ENCODE results near the gene RPP40. TPM values are rescaled to one million over a fixed set of nuclear protein-coding genes. Genes with fewer than 3 reads are reported as not detected.
A peak's percentile ranks its signal among the peaks of the same experiment; 100 is the strongest.

RPP40 gene
- polyA plus RNA-seq, 3 donors, result 1.7 to 11.1 (median 7.4) TPM

DNA sequence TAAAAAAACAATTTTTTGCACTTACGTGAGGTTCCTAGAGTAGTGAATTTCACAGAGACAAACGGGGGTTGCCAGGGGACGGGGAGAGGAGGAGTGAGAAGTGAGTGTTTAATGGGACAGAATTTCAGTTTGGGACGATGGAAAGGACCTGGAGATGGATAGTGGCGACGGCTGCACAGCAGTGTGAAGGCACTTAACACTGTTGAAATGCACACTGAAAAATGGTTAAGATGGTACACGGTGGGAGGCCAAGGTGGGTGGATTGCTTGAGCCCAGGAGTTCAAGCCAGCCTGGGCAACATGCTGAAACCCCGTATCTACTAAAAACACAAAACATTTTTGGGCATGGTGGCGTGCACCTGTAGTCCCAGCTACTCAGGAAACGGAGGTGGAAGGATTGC lies 31.4 kb downstream of the RPP40 start:
- H3K4me1 ChIP-seq (ENCODE audit: control insufficient read depth in 1 of 2, insufficient read depth in 2 of 2, low read length in 2 of 2), result no peaks in the 10 kb centered on the region
- 96% methylated on average over 7 of the region's 10 CpGs for WGBS (ENCODE audit: insufficient coverage)
- no peak overlapping the region for H3K27ac ChIP-seq (ENCODE audit: low read depth in 1 of 2, low read length in 2 of 2)
- H3K4me1 Mint-ChIP-seq, result no peaks in the 10 kb centered on the region
- no peak overlapping the region for H3K9ac ChIP-seq (ENCODE audit: insufficient read depth, low read length, poor library complexity, severe bottlenecking)
- TF ChIP-seq, protein P1, sequence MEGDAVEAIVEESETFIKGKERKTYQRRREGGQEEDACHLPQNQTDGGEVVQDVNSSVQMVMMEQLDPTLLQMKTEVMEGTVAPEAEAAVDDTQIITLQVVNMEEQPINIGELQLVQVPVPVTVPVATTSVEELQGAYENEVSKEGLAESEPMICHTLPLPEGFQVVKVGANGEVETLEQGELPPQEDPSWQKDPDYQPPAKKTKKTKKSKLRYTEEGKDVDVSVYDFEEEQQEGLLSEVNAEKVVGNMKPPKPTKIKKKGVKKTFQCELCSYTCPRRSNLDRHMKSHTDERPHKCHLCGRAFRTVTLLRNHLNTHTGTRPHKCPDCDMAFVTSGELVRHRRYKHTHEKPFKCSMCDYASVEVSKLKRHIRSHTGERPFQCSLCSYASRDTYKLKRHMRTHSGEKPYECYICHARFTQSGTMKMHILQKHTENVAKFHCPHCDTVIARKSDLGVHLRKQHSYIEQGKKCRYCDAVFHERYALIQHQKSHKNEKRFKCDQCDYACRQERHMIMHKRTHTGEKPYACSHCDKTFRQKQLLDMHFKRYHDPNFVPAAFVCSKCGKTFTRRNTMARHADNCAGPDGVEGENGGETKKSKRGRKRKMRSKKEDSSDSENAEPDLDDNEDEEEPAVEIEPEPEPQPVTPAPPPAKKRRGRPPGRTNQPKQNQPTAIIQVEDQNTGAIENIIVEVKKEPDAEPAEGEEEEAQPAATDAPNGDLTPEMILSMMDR (IDR thresholded peaks at IDR 0.05), result no peak
- H3K27me3 ChIP-seq (ENCODE audit: control insufficient read depth in 2 of 2, insufficient read depth in 2 of 2, low read length in 2 of 2), result no peaks in the 10 kb centered on the region
- H3K9me3 Mint-ChIP-seq, result peaks cover 0 to 8% (median 3%) of the 10 kb centered on the region in 7 donors
- no peak overlapping the region for H3K4me3 ChIP-seq (replicated peaks in 1 of 3; ENCODE audit: low read depth in 2 of 3, low read length in 3 of 3)
- H3K9me3 ChIP-seq (replicated peaks in 1 of 2; ENCODE audit: control insufficient read depth in 1 of 2, insufficient read depth in 1 of 2, low read length in 2 of 2), result no peaks in the 10 kb centered on the region
- no peaks in the 10 kb centered on the region for H4K20me1 ChIP-seq (ENCODE audit: insufficient read depth, low read length)
- H3K36me3 Mint-ChIP-seq, result no peaks in the 10 kb centered on the region
- no peaks in the 10 kb centered on the region for H3K36me3 ChIP-seq (replicated peaks in 1 of 2; ENCODE audit: control insufficient read depth in 1 of 2, insufficient read depth in 2 of 2, low read length in 2 of 2)
- no peak overlapping the region for H2AFZ ChIP-seq (ENCODE audit: insufficient read depth, low read depth, low read length, poor library complexity, severe bottlenecking)
- H3K27me3 Mint-ChIP-seq (ENCODE audit: low read depth in 3 of 3), result peaks cover 0 to 5% (median 2%) of the 10 kb centered on the region in 3 donors
- H3K27ac Mint-ChIP-seq, result no peak overlapping the region
- no peaks in the 10 kb centered on the region for H3K79me2 ChIP-seq (ENCODE audit: insufficient read depth, low read length)
- intact Hi-C loops (cut with micrococcal nuclease), result no loop called here
- H3K4me3 Mint-ChIP-seq, result no peak overlapping the region
- DNase-seq, result no peak
- no peak overlapping the region for H3K4me2 ChIP-seq (replicated peaks; ENCODE audit: extremely low read depth, low read length, poor library complexity, severe bottlenecking)

DNA sequence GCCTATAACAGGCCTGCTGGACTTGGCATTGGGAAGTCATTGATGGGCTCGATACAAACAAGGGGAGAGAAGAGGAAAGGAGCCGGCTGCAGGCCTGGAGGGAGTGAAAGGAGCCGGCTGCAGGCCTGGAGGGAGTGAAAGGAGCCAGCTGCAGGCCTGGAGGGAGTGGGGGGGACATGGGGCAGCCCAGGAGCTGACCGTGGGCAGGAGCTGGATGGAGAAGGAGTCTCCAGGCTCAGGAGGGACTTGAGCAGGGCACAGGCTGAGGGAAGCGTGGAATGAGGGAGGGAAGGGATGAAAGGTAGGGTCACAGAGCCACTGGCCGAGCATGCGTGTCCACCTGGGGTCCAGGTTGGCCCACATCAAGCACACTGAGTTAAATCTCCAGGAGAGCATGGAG lies 32.0 kb downstream of the RPP40 start:
- Histone ChIP-seq H3K9ac (ENCODE audit: insufficient read depth, low read length, poor library complexity, severe bottlenecking) (no peak overlapping the region), H4K20me1 (ENCODE audit: insufficient read depth, low read length) (no peaks in the 10 kb centered on the region), H3K9me3 (replicated peaks in 1 of 2; ENCODE audit: control insufficient read depth in 1 of 2, insufficient read depth in 1 of 2, low read length in 2 of 2) (no peaks in the 10 kb centered on the region), H3K27me3 (ENCODE audit: control insufficient read depth in 2 of 2, insufficient read depth in 2 of 2, low read length in 2 of 2) (no peaks in the 10 kb centered on the region), H3K4me2 (replicated peaks; ENCODE audit: extremely low read depth, low read length, poor library complexity, severe bottlenecking) (no peak overlapping the region), H3K27ac (ENCODE audit: low read depth in 1 of 2, low read length in 2 of 2) (no peak overlapping the region), H2AFZ (ENCODE audit: insufficient read depth, low read depth, low read length, poor library complexity, severe bottlenecking) (no peak overlapping the region), H3K36me3 (replicated peaks in 1 of 2; ENCODE audit: control insufficient read depth in 1 of 2, insufficient read depth in 2 of 2, low read length in 2 of 2) (no peaks in the 10 kb centered on the region), H3K4me1 (ENCODE audit: control insufficient read depth in 1 of 2, insufficient read depth in 2 of 2, low read length in 2 of 2) (no peaks in the 10 kb centered on the region), H3K4me3 (replicated peaks in 1 of 3; ENCODE audit: low read depth in 2 of 3, low read length in 3 of 3) (no peak overlapping the region), H3K79me2 (ENCODE audit: insufficient read depth, low read length) (no peaks in the 10 kb centered on the region)
- intact Hi-C loops (cut with micrococcal nuclease), result no loop called here
- 99% methylated on average over 7 of the region's 7 CpGs for WGBS (ENCODE audit: insufficient coverage)
- Mint-ChIP-seq H3K4me1 (no peaks in the 10 kb centered on the region), H3K27me3 (ENCODE audit: low read depth in 3 of 3) (peaks cover 0 to 5% (median 2%) of the 10 kb centered on the region in 3 donors), H3K4me3 (no peak overlapping the region), H3K27ac (peak overlapping the region in 1 of 7 donors; percentile 20), H3K9me3 (peaks cover 0 to 5% (median 2%) of the 10 kb centered on the region in 7 donors), H3K36me3 (no peaks in the 10 kb centered on the region)
- DNase-seq, result no peak
- TF ChIP-seq, protein P1 (IDR thresholded peaks at IDR 0.05), result no peak
